Ishikawa (cell line): ENCODE data around the gene TARM1.

Source experiments
- CEBPB ChIP-seq: IDR thresholded peaks from 2 replicates; pipeline ENCODE4 v1.6.1; 2012
- CREB1 ChIP-seq: IDR thresholded peaks from 2 replicates; pipeline ENCODE4 v1.6.1; 2012; ENCODE audit warnings: low read depth
- EGR1 ChIP-seq: IDR thresholded peaks from 2 replicates; pipeline ENCODE4 v1.6.1; 2012
- EP300 ChIP-seq: IDR thresholded peaks from 2 replicates; pipeline ENCODE4 v1.6.1; 2012; ENCODE audit warnings: borderline replicate concordance
- FOXM1 ChIP-seq: IDR thresholded peaks from 2 replicates; pipeline ENCODE4 v1.6.1; 2012; ENCODE audit warnings: low read depth, borderline replicate concordance
- NFIC ChIP-seq: IDR thresholded peaks from 2 replicates; pipeline ENCODE4 v1.6.1; 2012
- RAD21 ChIP-seq: IDR thresholded peaks from 2 replicates; pipeline ENCODE4 v1.6.1; 2012; ENCODE audit warnings: low read depth
- TAF1 ChIP-seq: IDR thresholded peaks from 2 replicates; pipeline ENCODE4 v1.6.1; 2012; ENCODE audit warnings: low read depth, mild to moderate bottlenecking
- TCF12 ChIP-seq: IDR thresholded peaks from 2 replicates; pipeline ENCODE4 v1.6.1; 2012; ENCODE audit warnings: low read depth
- TEAD4 ChIP-seq: IDR thresholded peaks from 2 replicates; pipeline ENCODE4 v1.6.1; 2012
- YY1 ChIP-seq: IDR thresholded peaks from 2 replicates; pipeline ENCODE4 v1.6.1; 2012; ENCODE audit warnings: low read depth
- ZBTB7A ChIP-seq: IDR thresholded peaks from 2 replicates; pipeline ENCODE4 v1.6.1; 2012; ENCODE audit warnings: low read depth
- TF ChIP-seq, protein P1 (sequence below): IDR thresholded peaks from 2 replicates; pipeline ENCODE4 v1.6.1; 2012; ENCODE audit warnings: low read depth, mild to moderate bottlenecking
- TF ChIP-seq, protein P2 (sequence below): IDR thresholded peaks from 2 replicates; pipeline ENCODE4 v1.6.1; 2012
- TF ChIP-seq, protein P3 (sequence below): IDR thresholded peaks from 2 replicates; pipeline ENCODE4 v1.6.1; 2012

The TARM1 gene

DNA sequence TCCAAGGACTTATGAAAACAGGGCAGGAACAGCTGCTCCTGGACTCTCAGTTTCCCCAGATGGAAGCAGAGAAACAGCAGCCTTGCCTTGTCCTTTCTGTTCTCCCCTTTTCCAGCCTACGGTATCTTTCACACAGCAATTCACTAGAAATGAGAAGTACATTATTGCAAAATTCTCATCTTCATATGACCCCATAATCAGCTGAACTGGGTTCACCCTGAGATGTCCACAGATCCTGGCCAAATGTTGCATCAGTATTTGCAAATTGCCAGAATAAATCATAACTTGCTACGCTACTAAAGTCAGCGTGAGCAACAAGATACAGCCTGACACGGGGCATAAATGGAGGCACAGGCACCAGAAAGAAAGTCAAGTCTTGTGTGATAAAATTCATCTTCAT, 33.5 kb downstream of the TARM1 start:
- TF ChIP-seq EP300 (no peak), TEAD4 (no peak)

DNA sequence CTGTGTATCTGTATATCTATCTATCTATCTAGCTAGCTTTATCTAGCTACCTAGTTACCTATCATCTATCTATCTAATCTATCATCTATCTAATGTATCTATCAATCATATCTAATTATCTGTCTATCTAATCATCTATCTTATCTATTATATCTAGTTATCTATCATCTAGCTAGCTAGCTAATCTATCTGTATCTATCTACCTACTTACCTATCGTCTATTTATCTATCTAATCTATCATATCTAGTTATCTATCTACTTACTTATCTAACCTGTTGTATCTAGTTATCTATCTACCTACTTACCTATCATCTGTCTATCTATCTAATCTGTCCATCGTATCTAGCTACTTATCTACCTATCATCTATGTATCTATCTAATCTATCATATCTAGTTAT, 35.4 kb downstream of the TARM1 start:
- TF ChIP-seq, protein P1, sequence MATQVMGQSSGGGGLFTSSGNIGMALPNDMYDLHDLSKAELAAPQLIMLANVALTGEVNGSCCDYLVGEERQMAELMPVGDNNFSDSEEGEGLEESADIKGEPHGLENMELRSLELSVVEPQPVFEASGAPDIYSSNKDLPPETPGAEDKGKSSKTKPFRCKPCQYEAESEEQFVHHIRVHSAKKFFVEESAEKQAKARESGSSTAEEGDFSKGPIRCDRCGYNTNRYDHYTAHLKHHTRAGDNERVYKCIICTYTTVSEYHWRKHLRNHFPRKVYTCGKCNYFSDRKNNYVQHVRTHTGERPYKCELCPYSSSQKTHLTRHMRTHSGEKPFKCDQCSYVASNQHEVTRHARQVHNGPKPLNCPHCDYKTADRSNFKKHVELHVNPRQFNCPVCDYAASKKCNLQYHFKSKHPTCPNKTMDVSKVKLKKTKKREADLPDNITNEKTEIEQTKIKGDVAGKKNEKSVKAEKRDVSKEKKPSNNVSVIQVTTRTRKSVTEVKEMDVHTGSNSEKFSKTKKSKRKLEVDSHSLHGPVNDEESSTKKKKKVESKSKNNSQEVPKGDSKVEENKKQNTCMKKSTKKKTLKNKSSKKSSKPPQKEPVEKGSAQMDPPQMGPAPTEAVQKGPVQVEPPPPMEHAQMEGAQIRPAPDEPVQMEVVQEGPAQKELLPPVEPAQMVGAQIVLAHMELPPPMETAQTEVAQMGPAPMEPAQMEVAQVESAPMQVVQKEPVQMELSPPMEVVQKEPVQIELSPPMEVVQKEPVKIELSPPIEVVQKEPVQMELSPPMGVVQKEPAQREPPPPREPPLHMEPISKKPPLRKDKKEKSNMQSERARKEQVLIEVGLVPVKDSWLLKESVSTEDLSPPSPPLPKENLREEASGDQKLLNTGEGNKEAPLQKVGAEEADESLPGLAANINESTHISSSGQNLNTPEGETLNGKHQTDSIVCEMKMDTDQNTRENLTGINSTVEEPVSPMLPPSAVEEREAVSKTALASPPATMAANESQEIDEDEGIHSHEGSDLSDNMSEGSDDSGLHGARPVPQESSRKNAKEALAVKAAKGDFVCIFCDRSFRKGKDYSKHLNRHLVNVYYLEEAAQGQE = no peak
- TF ChIP-seq ZBTB7A (no peak), EP300 (no peak), EGR1 (no peak)
- TF ChIP-seq, protein P2, sequence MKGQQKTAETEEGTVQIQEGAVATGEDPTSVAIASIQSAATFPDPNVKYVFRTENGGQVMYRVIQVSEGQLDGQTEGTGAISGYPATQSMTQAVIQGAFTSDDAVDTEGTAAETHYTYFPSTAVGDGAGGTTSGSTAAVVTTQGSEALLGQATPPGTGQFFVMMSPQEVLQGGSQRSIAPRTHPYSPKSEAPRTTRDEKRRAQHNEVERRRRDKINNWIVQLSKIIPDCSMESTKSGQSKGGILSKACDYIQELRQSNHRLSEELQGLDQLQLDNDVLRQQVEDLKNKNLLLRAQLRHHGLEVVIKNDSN = no peak

DNA sequence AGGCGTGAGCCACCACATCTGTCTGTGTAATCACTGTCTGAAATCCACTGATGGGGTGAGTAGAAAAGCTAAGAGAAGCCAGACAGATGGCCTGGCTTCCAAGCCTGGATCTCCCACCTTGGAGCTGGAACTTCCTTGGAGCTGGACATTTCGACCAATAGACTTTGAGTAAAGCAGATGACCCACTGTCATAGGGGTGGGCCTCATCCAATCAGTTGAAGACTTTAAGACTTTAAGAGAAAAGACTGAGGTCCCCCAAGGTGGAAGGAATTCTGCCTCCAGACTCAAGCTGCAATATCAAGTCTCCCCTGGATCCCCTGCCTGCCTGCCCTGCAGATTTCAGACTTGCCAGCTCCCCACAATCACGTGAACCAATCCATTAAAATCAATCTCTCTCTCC, 38.2 kb downstream of the TARM1 start:
- TF ChIP-seq, protein P1 = no peak
- TF ChIP-seq EP300 (no peak), CEBPB (no peak), TAF1 (no peak), EGR1 (no peak), YY1 (no peak), CREB1 (no peak), ZBTB7A (no peak), FOXM1 (no peak), TCF12 (no peak), TEAD4 (no peak), NFIC (no peak), RAD21 (no peak)
- TF ChIP-seq, protein P3, sequence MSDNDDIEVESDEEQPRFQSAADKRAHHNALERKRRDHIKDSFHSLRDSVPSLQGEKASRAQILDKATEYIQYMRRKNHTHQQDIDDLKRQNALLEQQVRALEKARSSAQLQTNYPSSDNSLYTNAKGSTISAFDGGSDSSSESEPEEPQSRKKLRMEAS = no peak
- TF ChIP-seq, protein P2 = no peak

DNA sequence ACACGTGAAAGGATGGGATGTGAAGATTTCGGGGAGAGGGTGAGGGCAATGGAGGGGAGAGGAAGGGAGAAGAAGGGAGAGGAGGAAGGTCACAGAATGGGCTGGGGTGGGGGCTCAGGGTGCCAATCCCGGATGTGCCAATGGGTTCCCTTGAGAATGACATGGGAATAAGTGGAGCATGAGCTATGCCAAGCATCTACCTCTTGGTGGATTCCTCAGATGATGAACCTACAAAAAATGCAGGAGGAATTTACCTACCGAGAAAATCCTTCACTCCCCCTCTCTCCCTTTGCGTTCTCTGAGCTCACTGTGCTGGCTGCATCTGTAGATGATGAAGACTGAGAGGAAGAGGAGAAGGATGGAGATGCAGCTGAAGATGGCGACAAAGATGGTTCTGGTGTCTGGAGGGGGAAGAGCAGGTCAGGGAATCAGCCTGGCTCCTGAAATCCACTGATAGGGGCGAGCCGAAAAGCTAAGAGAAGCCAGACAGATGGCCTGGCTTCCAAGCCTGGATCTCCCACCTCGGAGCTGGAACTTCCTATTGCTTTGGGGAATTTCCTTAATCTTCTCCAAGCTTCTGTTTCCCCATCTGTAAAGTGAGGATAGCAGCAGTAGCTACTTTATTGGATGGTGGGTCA, 39.1 kb downstream of the TARM1 start:
- TF ChIP-seq ZBTB7A (no peak), FOXM1 (no peak), YY1 (no peak), TCF12 (no peak), TEAD4 (no peak), NFIC (no peak), CEBPB (no peak), EGR1 (no peak), EP300 (no peak), RAD21 (no peak), CREB1 (no peak), TAF1 (no peak)
- TF ChIP-seq, protein P1 = no peak
- TF ChIP-seq, protein P3 = no peak
- TF ChIP-seq, protein P2 = no peak

DNA sequence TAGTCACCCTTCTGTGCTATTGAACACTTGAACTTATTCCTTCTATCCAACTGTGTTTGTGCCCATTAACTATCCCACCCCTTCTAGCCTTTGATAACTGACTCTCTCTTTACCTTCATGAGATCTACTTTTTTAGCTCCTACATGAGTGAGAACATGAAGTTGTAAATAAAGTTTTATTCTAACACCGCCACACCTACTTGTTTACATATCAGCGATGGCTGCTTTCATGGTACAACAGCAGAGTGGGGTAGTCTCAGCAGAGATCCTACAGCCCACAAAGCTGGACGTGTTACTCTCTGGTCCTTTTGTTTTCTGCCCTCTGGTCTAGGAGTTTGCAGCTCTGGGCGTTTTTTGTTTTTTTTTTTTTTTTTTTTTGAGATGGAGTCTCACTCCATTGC, 41.2 kb downstream of the TARM1 start:
- TF ChIP-seq CREB1 (no peak), TEAD4 (no peak), RAD21 (no peak), CEBPB (no peak), ZBTB7A (no peak), EP300 (no peak), FOXM1 (no peak), EGR1 (no peak), TAF1 (no peak), YY1 (no peak), TCF12 (no peak), NFIC (no peak)
- TF ChIP-seq, protein P3 = no peak
- TF ChIP-seq, protein P1 = no peak
- TF ChIP-seq, protein P2 = no peak
